Epithelial cell of prostate (primary cell): Measurements from ENCODE around the gene DALRD3.
A peak's percentile ranks its signal among the peaks of the same experiment; 100 is the strongest.

Experiments
- DNase-seq: peaks from one replicate; pipeline ENCODE4 v3.0.0-alpha.2; 2011; ENCODE audit warnings: low read depth, low spot score
- H3K27ac ChIP-seq: fragments of 450-650 bp; 2 replicates; pipeline ENCODE4 v1.5.1; 2017; ENCODE audit warnings: mild to moderate bottlenecking

The DALRD3 gene

GRCh38 chr3:49017971-49018706 lies at the start of gene DALRD3:
Gene DALRD3 (minus strand): TSS chr3:49018580. CDS start chr3:49018564, 16 bp downstream.
- DNase-seq, result no peak
- peak within 1 kb of the TSS; percentile 98 for H3K27ac ChIP-seq

- DNase-seq, result no peak
- H3K27ac ChIP-seq, result no peak overlapping the region
These were observed 39.6 kb upstream of the DALRD3 start for GRCh38 chr3:49058011-49058410.

DNA sequence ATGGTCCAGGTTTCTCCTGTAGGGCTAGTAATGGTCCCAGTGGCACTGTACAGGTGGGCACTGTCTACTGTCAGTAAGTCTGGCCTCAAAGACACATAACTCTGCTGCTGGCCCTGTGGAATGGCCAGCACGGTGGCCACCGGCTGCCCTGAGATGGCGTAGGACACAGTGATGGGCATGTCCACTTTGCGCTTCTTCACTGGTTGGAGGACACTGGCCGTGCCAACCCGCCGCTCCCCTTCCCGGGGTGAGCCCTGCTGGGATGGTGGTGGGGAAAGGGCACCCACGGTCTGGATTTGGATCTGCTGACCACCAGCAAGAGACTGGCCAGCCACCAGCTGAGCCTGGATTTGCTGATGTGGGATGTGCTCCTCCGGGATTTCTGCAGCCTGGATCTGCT lies 38.9 kb upstream of the DALRD3 start:
- no peak overlapping the region for H3K27ac ChIP-seq
- no peak for DNase-seq

DNA sequence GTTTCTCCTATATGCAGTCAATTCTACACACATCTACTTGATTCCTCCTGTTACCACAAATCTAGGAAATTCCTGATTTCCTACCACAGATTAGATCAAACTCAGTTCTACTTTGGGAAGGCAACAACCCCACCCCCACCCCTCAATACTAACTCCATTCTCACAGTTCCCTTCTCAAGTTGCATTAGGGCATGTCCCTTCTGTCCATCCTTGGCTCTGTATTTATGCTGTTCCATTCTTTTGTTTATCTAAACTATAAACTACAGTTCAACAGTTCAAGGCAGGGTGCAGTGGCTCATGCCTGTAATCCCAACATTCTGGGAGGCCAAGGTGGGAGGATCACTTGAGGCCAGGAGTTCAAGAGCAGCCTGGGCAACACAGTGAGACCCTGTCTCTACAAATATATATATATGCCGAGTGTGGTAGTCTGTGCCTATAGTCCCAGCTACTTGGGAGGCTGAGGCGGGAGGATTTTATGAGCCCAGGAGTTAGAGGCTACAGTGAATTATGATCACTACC lies 36.0 kb upstream of the DALRD3 start:
- no peak overlapping the region for H3K27ac ChIP-seq
- DNase-seq, result no peak

DNA sequence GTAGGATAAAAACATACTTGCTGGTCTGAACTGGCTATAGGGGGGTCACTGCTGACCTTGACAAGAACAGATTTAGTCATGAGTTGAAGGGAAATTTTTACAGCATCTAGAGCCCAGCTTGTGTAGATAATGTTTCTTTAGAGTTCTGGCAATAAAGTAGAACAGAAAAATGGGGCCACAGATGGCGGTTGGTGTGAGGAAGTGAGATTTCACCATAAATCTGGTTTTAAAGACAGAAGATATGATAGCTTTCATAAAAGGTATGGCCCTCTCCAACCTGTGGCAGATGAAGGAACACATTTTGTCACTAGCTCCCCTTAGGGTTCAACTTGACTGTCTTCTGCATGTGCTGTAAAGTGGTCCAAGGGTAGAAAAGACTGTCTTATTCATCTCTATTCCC lies 35.2 kb upstream of the DALRD3 start:
- no peak for DNase-seq
- no peak overlapping the region for H3K27ac ChIP-seq

DNA sequence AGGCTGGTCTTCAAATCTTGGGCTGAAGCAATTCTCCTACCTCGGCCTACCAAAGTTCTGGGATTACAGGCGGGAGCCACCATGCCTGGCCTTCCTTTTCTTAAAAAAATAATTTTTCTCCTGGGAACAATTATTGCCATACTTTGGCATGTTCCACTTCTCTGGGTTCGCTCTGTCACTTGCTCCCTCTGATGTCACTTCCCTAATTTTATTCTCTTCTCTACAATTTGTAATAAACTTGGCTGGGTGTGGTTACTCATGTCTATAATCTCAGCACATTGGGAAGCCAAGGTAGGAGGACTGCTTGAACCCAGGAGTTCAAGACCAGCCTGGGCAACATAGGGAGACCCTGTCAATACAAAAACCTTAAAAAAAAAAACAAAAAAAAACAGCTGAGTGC lies 16.9 kb upstream of the DALRD3 start:
- no peak for DNase-seq
- no peak overlapping the region for H3K27ac ChIP-seq

DNA sequence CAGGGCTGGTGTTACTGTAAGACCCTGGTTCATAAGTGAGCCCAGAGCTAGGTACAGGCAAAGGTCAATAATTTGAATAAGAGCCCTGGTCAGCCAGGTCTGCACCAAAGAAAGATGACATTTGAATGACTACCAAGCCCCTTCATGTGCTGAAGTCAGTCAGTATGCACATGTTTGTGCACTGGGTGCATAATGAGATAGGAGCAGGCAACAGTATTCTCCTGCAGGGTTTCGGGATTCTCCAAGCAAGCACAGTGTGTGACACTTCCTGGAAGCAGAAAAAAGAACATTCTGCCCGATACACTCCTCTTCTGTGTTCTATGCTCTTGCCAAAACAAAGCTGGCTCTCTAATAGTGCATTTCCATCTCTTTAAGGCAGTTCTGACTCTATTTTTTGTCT lies 16.3 kb upstream of the DALRD3 start:
- DNase-seq, result no peak
- H3K27ac ChIP-seq, result no peak overlapping the region

DNA sequence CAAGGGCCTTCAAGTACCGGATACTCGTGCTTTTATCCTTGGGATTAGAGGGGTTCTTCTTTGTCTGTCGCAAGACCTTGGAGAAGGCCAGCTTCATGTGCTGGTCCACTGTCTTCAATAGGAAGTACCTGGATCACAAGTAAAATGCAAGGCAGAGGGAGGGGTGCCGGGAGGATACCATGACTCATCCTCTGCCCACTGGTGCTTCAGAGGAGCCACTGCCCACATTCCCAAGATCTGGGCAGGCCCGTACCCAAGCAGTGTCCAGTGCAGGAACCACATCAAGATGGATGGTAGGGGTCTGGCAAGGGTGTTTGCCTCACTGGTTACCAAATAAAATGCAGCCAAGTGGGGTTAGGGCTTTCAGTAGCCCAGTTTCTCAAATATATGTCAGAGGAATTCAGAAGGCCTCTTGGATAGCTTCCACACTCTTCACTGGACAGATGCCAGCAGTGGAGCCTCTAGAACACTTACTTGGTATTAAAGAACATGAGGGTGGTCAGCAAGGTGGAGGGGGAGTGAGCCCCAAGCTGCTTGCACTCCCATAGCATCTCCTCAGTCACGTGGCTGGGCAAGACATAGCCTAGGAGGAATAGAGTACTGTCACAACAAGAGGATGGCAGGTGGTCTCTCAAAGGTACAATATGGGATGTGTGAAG lies 14.4 kb upstream of the DALRD3 start:
- H3K27ac ChIP-seq, result no peak overlapping the region
- no peak for DNase-seq

DNA sequence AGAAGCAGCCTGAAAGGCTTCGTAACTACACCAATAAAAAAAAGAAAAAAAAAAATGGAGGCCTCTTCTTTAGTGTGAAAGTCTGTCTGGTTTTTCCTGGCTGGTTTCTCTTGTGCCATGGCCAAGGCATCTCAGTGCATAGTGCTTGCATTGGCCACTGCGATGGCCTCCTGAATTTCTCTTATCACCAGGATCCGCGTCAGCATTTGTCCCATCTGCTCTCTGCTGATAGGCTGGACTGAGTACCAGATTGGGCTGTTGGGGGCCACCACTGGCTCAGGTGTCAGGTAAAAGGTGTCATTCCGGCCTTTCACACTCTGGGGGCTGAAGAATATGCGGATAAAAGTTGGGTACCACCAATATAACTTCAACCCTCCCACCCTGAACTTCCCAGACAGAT lies 11.9 kb upstream of the DALRD3 start:
- no peak overlapping the region for H3K27ac ChIP-seq
- DNase-seq, result no peak

DNA sequence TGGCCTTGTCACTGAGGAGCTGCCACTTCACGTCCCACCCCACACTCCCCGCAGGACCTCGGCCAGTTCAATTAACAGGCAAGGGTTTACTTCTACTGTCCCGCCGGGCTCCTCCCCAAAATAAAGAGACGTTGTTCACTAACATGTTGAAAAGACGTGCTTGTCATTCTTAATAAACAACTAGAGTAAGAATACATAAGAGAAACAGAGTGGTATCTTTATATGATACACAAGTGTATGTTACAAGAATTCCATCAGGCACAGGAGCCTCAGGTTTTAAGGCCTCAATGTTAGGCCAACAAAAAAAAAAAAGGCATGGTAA lies 11.1 kb upstream of the DALRD3 start:
- DNase-seq, result no peak
- H3K27ac ChIP-seq, result peak overlapping the region; percentile 56

DNA sequence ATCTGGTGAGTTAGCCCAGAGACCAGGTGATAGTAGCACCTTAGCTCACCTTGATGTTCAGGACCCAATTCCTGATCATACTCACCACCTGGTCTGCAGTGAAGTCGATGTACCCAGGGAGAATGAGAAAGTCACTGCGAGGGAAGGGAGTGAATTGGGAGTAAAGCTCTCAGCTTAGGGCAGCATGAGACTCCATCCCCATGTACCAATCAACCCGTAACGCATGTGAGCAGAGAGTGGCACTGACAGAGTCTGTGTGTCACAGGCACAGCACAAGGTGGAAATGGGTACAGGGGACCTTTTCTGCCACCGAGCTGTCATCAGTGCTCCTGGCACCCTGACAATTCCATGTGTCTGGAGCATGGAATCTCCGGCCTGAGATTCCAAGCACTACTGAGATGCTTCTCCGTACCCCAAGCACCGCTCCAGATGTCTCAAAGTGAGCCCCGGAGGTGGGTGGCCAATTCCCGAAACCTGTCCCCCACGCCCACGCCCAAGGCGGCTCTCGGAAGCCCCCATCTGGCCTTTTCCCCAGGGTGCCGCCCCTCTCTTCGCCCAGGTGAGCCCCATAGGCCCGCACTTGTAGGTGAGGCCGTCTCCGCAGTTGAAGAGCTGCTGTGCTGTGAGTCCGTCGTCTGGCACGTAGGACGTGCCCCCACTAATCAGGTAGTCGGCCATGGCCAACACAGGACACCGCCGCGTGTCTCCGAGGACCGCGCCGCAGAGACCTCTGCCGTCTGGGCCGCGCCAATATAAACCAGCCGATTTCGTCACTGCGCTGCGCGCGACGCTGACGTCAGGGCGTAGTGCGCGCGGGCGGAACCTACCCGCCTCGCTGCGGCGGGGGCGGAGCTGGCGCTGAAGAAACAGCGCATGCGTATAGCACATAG lies 10.5 kb upstream of the DALRD3 start, which contains the start of gene IMPDH2:
Gene IMPDH2 (minus strand): TSS at position 726 of the 890 bp plus-strand sequence. CDS start 48 bp downstream, at position 678.
- H3K27ac ChIP-seq, result peak within 1 kb of the TSS; percentile 56
- DNase-seq, result peak; percentile 56

GRCh38 chr3:49028298-49028672 lies 9.9 kb upstream of the DALRD3 start:
- no peak for DNase-seq
- no peak overlapping the region for H3K27ac ChIP-seq

- no peak for DNase-seq
- no peak overlapping the region for H3K27ac ChIP-seq
These were observed 9.3 kb upstream of the DALRD3 start for GRCh38 chr3:49027634-49028033.

- DNase-seq, result no peak
- H3K27ac ChIP-seq, result no peak overlapping the region
These were observed 8.2 kb upstream of the DALRD3 start for GRCh38 chr3:49026536-49026935.

- DNase-seq, result no peak
- H3K27ac ChIP-seq, result no peak overlapping the region
These were observed 7.6 kb upstream of the DALRD3 start for GRCh38 chr3:49025793-49026520.

DNA sequence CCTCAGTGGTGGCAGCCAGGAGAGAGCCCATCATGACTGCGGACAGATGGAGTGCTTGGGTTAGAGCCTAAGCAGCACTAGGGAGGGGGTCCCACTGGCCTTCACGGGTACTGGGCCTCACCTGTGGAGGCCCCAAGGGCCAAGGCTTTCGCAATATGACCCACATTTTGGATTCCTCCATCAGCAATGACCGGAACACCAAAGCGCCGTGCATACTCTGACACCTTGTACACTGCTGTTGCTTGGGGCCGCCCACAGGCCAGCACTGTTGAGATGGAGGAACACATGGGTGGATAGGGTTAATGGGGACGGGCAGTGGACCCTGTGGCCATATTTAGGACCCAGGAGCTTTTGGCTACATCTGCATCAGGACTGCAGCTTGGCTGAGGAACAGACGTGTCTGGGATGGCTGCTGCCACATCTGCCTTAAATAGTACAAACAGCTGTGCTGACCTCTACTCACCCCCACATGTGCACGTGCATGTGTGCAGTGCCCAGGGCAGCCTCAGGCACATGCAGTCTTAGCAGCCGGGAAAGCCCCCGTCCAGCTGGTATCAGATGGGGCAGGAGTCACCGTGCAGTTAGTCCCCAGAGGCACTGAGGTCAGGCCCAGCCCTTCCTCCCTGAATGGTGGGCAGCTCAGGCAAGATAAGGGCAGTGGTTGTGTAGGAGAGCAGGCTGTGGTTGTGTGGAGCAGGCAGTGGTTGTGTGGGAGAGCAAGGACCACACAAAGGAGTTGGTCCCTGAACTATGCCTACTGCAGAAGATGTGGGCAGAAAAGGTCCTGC lies 6.8 kb upstream of the DALRD3 start:
- H3K27ac ChIP-seq, result no peak overlapping the region

DNA sequence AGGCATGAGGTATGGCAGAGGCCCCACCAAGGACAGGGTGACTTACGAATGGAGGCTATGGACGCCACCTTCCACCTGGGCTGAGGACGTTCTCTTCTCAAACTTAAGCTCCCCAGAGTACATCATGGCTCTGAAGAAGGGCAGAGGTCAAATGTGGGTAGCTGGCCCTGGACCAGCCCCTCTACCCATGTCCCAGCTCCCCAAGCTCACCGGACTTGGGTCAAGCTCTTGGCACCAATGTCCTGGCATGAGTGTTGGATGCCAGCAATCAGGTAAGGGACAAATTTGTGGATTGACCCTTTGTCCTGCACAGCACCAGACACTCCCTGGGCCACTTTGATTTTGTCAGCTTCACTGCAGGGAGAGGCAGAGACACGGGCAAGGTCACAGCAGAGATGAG lies 6.1 kb upstream of the DALRD3 start:
- DNase-seq, result no peak

More for the DNA sequence above, 6.8 kb upstream of the DALRD3 start:
- no peak for DNase-seq

GRCh38 chr3:49023775-49024174 lies 5.4 kb upstream of the DALRD3 start:
- no peak for DNase-seq
- H3K27ac ChIP-seq, result no peak overlapping the region

More for the DNA sequence above, 6.1 kb upstream of the DALRD3 start:
- H3K27ac ChIP-seq, result no peak overlapping the region

- peak overlapping the region; percentile 98 for H3K27ac ChIP-seq
- DNase-seq, result no peak
These were observed 4.3 kb upstream of the DALRD3 start for GRCh38 chr3:49022688-49023171.
